ENCODE results near the gene ZNF444. TPM values are rescaled to one million over a fixed set of nuclear protein-coding genes. Genes with fewer than 3 reads are reported as not detected.

The ZNF444 gene
- total RNA-seq: 33.9 and 68.7 TPM in 2 replicates

DNA sequence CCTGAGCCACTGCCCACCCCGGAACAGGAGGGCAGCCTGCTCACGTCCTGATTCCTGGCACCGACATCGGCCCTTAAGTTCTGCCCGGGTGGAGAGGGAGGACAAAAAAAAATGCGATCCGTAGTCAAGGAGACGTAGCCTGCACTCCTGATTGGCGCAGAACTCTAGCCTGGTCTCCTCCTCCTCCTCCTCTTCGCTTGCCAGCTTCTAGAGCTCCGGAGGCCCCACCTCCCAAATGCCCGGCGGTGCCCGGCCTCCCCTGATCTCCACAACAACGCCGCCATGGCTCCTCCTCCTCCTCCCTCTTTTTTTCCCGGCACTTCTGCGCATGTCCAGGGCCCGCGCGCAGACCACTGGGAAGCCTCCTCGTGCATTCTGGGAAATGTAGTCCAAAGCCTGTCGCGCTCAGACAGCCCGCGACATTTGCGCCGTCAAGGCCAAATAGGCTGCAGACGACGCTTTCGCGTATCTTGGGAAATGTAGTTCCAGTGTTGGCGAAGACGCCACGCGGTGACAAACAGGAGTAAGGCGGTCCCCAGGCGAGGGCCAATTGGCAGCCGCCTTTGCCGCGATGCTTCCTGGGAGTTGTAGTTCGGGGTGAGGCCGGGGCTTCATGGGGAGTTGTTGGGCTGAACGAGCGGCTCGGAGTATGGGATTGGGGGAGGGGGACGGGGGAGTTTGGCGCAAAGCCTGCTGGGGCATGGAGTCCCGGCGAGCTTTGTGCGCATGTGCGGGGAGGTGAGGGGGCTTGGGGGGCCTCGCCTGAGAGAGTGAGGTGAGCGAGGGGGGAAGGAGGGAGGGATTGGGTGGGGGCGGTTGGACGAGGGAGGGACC, at the start of gene ZNF444:
TSS of gene ZNF444 (plus strand) at position 705 of the 834 bp plus-strand sequence. CDS start 5,625 bp downstream, outside the sequence.

DNA sequence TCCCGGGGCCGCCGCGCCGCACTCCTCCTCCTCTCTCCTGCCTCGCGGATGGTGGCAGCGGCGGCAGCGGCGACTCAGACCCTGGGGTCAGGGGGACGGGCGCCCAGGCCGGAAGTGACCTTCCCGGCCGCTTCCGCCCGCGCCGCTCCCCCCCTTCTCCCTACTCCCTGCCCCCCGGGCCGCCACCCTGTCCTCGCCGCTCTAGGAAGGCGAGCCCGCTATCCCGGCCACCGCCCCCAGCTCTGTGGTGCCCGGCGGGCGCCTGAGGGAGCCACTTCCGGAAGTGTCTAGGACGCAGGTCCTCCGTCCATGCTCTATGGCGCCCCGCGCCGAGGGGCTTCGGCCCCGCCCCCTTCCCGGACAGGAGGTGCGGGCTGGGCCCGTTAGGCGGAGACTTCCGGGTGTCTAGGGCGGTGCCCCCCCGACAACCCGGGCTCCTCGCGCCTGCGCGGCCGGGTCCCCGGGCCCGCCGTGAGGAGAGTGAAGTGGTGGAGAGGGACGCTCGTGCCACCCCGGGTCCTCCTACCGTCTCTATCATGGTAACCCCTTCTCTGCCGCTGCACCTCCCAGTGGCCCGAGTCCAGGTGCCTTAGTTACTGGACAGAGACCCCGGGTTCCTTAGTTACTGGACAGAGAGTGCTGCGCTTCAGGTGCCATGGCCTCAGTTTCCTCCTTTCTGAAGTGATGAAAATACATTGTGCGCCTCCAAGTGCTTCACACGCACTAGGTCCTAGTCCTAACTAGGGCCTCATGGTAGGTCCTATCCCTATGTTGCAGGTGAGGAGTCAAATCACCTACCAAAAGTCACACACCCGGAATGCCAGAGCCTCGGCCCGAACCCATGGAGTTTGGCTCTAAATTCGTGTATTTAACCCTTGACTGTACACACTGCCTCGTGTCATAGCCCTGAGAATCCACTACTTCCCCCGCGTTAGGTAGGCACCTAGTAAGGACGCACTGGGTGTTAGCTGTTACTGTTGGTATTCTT, 19.6 kb upstream of the ZNF444 start, which contains the start of gene ZNF787:
TSS of gene ZNF787 (minus strand) at position 116 of the 988 bp plus-strand sequence. CDS start 18,078 bp downstream, outside the sequence.

DNA sequence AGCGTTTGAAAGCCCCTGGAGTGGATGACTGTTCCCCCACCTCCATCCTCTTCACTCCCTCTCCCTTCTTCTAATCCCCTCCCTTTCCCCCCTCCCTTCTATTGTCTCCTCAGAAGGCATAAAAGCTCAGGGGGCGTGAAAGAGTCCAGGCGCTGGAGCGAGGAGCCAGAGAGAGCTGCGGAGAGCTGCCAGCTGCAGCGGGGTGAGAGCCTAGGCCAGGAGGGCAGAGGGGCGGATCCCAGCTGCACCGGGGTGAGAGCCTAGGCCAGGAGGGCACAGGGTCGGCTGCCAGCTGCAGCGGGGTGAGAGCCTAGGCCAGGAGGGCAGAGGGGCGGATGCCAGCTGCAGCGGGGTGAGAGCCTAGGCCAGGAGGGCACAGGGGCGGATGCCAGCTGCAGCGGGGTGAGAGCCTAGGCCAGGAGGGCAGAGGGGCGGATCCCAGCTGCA, 34.8 kb downstream of the ZNF444 start, which contains the start of gene GALP:
TSS of gene GALP (plus strand) at position 148 of the 447 bp plus-strand sequence. CDS start 1,101 bp downstream, outside the sequence.

DNA sequence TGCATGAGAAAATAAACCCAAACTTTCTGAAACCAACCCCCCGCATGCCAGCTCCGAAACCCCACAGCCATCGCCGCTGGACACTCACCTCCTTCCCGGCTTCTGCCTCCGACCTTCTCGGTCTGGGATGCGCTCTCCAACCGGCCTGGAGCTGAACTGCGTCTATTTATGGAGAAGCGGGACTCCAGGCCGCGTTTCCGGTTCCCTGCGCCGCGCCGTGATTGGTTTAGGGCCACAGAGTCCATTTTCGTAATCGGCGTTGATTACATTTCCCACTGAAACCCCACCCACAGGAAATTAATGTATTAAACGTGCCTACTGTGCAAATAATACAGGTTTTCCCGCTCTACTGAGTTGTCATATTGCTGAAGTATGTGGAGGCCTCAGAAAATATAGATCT, 56.6 kb downstream of the ZNF444 start, which contains the start of gene ZSCAN5B:
TSS of gene ZSCAN5B (minus strand) at position 138 of the 400 bp plus-strand sequence. CDS start 4,731 bp downstream, outside the sequence.

DNA sequence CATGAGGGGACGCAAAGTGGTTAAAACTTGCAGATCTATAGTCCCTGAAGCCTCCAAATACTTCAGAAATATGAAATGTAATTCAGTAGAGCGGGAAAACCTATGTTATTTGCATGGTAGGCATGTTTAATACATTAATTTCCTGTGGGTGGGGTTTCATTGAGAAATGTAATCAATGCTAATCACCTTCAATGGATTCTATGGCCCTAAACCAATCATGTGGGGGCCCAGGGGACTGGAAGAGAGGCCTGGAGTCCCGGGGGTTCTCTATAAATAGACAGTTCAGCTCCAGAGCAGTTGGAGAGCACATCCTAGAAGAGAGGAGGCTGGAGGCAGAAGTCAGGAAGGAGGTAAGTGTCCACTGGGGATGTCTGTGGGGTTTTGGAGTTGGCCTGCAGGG, 60.9 kb downstream of the ZNF444 start, which contains the start of gene ZSCAN5C:
TSS of gene ZSCAN5C (plus strand) at position 301 of the 400 bp plus-strand sequence. CDS start 3,641 bp downstream, outside the sequence.

Other genes with a start within 250 kb of the ZNF444 start
- not detected in 2 replicates for gene NLRP13, start 209.0 kb upstream of the ZNF444 start, total RNA-seq
- not detected in 2 replicates for gene NLRP8, start 193.5 kb upstream of the ZNF444 start, total RNA-seq
- gene NLRP5, start 154.5 kb upstream of the ZNF444 start, total RNA-seq: not detected in 2 replicates
- gene ZNF787, start 20.0 kb upstream of the ZNF444 start, total RNA-seq: 9.6 and 15.4 TPM in 2 replicates
- gene GALP, start 34.7 kb downstream of the ZNF444 start, total RNA-seq: not detected in 2 replicates
- gene ZSCAN5B, start 56.5 kb downstream of the ZNF444 start, total RNA-seq: not detected in 2 replicates
- gene ZSCAN5C, start 61.0 kb downstream of the ZNF444 start, total RNA-seq: not detected in 2 replicates
- not detected in 2 replicates for gene EDDM13, start 131.5 kb downstream of the ZNF444 start, total RNA-seq
- gene ZSCAN5A, start 173.6 kb downstream of the ZNF444 start, total RNA-seq: 3.1 and 5.7 TPM in 2 replicates

All from epithelial cell of alveolus of lung (primary cell).